Left ventricle myocardium inferior (tissue), 1 donor: Measurements from ENCODE around the gene CNTN4. TPM values are rescaled to one million over a fixed set of nuclear protein-coding genes. Genes with fewer than 3 reads are reported as not detected.

ENCODE experiments used
- DNase-seq: peaks from one replicate; pipeline ENCODE4 v3.0.0-alpha.2; 2020
- H3K27ac ChIP-seq: fragments of 200-600 bp; replicated peaks from 2 replicates; pipeline ENCODE4 v1.8.0; 2021
- H3K27me3 ChIP-seq: fragments of 200-600 bp; 2 replicates; pipeline ENCODE4 v1.8.0; 2021; ENCODE audit warnings: low read depth
- H3K36me3 ChIP-seq: fragments of 200-600 bp; 2 replicates; pipeline ENCODE4 v1.8.0; 2021
- H3K4me1 ChIP-seq: fragments of 200-600 bp; 2 replicates; pipeline ENCODE4 v1.8.0; 2021
- H3K4me3 ChIP-seq: fragments of 200-600 bp; 2 replicates; pipeline ENCODE4 v1.8.0; 2021; ENCODE audit warnings: mild to moderate bottlenecking, moderate library complexity
- H3K9me3 ChIP-seq: fragments of 200-600 bp; replicated peaks from 2 replicates; pipeline ENCODE4 v1.8.0; 2021
- intact Hi-C: fragments of 100-400 bp; cut with micrococcal nuclease; formaldehyde crosslinking; loops from one replicate; pipeline ENCODE4 v1.11.0; 2022
- total RNA-seq: library from RNA; stranded (reverse); fragmentation: NEBNext Ultra II Directional; extraction: Animal tissue kit (Norgen Biotek cat#: 25700); gene quantifications from one replicate; pipeline ENCODE4 v1.2.1, GENCODE V29; 2021
- TF ChIP-seq, protein P1 (sequence below): fragments of 200-600 bp; IDR thresholded peaks from 2 replicates; pipeline ENCODE4 v1.8.0; 2021; ENCODE audit warnings: antibody characterized with exemption, mild to moderate bottlenecking, borderline replicate concordance
- donor health status: DM: no; HTN: yes; CAD: no; lungs with severe emphysema.

Gene CNTN4
- total RNA-seq, 1 donor from 2014 or later, result 1.2 TPM

GRCh38 chr3:2262204-2262603, 163.5 kb downstream of the CNTN4 start:
- no peak overlapping the region for H3K4me3 ChIP-seq
- H3K4me1 ChIP-seq, result no peaks in the 10 kb centered on the region
- H3K27me3 ChIP-seq, result no peaks in the 10 kb centered on the region
- intact Hi-C loops, result no loop called here
- H3K36me3 ChIP-seq, result no peaks in the 10 kb centered on the region
- no peak overlapping the region for H3K27ac ChIP-seq
- peaks cover 5% of the 10 kb centered on the region for H3K9me3 ChIP-seq
- no peak for DNase-seq
- TF ChIP-seq, protein P1, sequence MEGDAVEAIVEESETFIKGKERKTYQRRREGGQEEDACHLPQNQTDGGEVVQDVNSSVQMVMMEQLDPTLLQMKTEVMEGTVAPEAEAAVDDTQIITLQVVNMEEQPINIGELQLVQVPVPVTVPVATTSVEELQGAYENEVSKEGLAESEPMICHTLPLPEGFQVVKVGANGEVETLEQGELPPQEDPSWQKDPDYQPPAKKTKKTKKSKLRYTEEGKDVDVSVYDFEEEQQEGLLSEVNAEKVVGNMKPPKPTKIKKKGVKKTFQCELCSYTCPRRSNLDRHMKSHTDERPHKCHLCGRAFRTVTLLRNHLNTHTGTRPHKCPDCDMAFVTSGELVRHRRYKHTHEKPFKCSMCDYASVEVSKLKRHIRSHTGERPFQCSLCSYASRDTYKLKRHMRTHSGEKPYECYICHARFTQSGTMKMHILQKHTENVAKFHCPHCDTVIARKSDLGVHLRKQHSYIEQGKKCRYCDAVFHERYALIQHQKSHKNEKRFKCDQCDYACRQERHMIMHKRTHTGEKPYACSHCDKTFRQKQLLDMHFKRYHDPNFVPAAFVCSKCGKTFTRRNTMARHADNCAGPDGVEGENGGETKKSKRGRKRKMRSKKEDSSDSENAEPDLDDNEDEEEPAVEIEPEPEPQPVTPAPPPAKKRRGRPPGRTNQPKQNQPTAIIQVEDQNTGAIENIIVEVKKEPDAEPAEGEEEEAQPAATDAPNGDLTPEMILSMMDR, result no peak

DNA sequence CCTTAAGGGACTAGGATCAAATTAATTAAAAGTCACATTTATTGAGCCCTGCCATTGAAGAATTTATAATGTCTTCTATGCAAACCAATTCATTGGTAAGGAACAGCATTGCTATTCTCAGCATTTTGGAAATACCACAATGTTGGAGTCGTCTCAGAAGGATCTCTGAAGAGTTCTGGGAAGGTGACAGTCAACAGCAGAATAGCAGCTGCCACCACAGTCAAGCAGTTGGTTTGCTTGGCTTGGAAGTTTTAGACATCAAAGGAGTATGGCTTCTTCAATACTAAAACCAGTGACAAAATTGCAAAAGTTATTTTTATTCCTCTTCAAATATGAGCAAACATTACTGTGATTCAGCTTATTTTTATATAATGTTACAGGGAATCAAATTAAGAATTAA, 167.9 kb downstream of the CNTN4 start:
- Histone ChIP-seq H3K4me1 (no peaks in the 10 kb centered on the region), H3K27ac (no peak overlapping the region), H3K36me3 (no peaks in the 10 kb centered on the region), H3K9me3 (no peaks in the 10 kb centered on the region), H3K4me3 (no peak overlapping the region), H3K27me3 (no peaks in the 10 kb centered on the region)
- intact Hi-C loops, result no loop called here
- TF ChIP-seq, protein P1, result no peak
- DNase-seq, result no peak

- no peak for DNase-seq
- Histone ChIP-seq H3K9me3 (no peaks in the 10 kb centered on the region), H3K36me3 (no peaks in the 10 kb centered on the region), H3K27ac (no peak overlapping the region), H3K4me1 (no peaks in the 10 kb centered on the region), H3K4me3 (no peak overlapping the region), H3K27me3 (no peaks in the 10 kb centered on the region)
- TF ChIP-seq, protein P1, result peak; percentile 48
- intact Hi-C loops, result no loop called here
These were observed 170.1 kb downstream of the CNTN4 start for GRCh38 chr3:2268779-2269178.

- DNase-seq, result no peak
- Histone ChIP-seq H3K4me1 (no peaks in the 10 kb centered on the region), H3K4me3 (no peak overlapping the region), H3K27me3 (no peaks in the 10 kb centered on the region), H3K9me3 (no peaks in the 10 kb centered on the region), H3K27ac (no peak overlapping the region), H3K36me3 (no peaks in the 10 kb centered on the region)
- intact Hi-C loops, result no loop called here
- TF ChIP-seq, protein P1, result no peak
These were observed 175.9 kb downstream of the CNTN4 start for GRCh38 chr3:2274526-2274925.

DNA sequence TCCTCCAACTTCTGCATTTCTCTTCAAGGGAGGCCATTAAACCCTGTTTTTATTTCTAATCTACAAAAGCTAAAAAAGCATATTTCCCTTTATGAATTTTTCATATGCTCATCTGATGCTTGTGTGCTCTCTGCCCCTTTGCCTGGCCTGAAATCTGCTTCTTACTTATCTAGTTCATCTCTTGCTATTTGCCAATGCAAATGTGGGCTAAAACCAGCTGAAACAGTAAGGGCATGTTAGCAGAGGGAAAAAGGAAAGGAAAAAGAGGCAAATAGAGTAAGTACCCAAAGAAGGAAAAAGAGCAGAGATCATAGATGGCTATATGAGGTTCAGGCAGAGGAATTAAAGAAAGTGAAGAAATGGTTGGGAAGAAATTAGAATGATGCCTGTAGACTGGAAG, 185.2 kb downstream of the CNTN4 start:
- no peak overlapping the region for H3K4me3 ChIP-seq
- no peaks in the 10 kb centered on the region for H3K4me1 ChIP-seq
- no peaks in the 10 kb centered on the region for H3K36me3 ChIP-seq
- no peak overlapping the region for H3K27ac ChIP-seq
- no peaks in the 10 kb centered on the region for H3K9me3 ChIP-seq
- TF ChIP-seq, protein P1, result no peak
- no peaks in the 10 kb centered on the region for H3K27me3 ChIP-seq
- intact Hi-C loops, result no loop called here
- DNase-seq, result no peak

DNA sequence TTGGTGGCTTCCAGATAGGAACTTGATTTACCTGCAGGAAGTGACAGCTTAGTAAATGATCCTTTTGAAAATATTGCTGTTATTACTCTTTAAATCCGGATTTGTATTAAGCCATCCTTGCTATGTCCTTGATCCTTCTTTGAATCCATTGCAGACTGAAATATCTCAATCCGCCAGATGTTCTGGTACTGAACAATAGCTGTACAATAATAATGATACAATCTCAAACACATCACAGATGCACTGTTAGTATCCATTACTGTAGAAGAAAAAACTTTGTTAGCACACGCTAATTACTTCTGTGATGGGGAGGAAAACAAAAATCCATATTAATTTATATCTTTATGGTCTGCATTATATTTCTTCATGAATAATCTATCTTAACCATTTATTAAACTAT, 202.3 kb downstream of the CNTN4 start:
- TF ChIP-seq, protein P1, result no peak
- Histone ChIP-seq H3K4me3 (no peak overlapping the region), H3K27ac (no peak overlapping the region), H3K27me3 (no peaks in the 10 kb centered on the region), H3K4me1 (no peaks in the 10 kb centered on the region), H3K9me3 (no peaks in the 10 kb centered on the region), H3K36me3 (no peaks in the 10 kb centered on the region)
- no peak for DNase-seq
- intact Hi-C loops, result no loop called here
